Measurements from ENCODE around the gene TOP2A.

The TOP2A gene

DNA sequence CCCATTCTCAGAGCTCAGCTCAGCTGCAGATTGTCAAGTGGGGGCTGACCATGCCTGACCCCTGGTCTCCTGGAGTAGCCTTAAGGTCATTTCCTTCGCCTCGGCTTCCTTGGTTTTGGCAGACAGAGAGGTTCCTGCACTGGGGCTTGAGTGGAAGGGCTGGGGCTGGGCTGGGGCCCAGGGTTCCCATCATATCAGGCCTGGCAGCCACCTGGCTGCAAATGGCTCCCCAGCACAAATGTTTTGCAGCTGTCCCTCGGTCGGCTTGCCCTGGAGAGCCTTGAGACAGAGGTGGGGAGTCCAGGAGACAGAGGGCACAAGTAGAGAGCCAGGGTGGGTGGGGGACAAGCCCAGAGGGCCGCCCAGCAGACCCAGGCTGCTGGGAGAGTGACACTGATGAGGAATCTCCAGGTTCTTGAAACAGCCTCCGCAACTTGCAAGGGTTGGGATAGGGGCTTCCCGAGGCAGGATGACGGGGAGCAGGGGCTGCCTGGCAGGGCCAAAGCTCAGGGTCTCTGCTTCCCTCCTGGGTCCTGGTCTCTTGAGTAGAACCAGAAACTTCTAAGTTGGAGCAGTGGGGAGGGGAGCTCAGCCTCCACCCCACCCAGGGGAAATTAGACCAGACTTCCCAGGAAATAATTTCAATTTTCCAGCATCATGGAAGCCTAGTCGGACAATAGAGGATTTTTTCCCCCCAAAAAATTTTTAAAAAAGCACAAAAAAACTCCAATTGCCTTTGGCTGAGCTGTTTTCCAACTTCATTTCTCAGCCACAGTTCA lies 44.8 kb upstream of the TOP2A start:
- H3K27ac ChIP-seq: no peak overlapping the region
- TF ChIP-seq, protein P1, sequence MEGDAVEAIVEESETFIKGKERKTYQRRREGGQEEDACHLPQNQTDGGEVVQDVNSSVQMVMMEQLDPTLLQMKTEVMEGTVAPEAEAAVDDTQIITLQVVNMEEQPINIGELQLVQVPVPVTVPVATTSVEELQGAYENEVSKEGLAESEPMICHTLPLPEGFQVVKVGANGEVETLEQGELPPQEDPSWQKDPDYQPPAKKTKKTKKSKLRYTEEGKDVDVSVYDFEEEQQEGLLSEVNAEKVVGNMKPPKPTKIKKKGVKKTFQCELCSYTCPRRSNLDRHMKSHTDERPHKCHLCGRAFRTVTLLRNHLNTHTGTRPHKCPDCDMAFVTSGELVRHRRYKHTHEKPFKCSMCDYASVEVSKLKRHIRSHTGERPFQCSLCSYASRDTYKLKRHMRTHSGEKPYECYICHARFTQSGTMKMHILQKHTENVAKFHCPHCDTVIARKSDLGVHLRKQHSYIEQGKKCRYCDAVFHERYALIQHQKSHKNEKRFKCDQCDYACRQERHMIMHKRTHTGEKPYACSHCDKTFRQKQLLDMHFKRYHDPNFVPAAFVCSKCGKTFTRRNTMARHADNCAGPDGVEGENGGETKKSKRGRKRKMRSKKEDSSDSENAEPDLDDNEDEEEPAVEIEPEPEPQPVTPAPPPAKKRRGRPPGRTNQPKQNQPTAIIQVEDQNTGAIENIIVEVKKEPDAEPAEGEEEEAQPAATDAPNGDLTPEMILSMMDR (conservative IDR thresholded peaks at IDR 0.05): no peak

DNA sequence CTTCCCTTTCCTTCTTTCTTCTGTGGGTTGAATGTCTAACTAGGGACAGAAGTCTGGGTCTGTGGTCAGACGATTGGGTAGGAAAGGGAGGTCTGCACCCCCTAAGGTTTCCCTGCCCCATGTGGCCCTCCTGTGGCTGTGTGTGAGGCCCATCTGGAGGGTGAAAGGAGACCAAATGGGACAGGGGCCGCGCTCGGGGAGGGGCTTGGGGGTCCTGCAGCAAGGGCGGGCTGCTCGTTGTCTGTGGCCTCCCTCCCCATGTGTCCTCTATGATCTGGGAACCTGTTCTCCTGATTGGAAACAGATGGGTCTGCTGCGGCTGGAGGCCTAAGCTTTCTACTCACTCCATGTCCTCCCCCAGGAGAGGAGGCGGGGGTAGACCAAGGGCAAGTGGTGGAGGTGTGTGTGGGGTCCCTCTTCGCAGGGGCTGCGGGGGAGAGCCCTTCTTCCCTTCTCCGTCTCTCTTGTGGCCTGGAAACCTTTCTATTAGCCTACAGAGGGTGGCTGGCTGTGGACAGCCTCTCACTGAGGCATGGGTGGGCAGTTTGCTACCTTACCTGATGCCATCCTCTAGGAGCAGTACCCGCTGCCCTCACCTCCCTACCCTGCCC lies 44.1 kb upstream of the TOP2A start:
- TF ChIP-seq, protein P1 (conservative IDR thresholded peaks at IDR 0.05): no peak
- H3K27ac ChIP-seq: no peak overlapping the region

DNA sequence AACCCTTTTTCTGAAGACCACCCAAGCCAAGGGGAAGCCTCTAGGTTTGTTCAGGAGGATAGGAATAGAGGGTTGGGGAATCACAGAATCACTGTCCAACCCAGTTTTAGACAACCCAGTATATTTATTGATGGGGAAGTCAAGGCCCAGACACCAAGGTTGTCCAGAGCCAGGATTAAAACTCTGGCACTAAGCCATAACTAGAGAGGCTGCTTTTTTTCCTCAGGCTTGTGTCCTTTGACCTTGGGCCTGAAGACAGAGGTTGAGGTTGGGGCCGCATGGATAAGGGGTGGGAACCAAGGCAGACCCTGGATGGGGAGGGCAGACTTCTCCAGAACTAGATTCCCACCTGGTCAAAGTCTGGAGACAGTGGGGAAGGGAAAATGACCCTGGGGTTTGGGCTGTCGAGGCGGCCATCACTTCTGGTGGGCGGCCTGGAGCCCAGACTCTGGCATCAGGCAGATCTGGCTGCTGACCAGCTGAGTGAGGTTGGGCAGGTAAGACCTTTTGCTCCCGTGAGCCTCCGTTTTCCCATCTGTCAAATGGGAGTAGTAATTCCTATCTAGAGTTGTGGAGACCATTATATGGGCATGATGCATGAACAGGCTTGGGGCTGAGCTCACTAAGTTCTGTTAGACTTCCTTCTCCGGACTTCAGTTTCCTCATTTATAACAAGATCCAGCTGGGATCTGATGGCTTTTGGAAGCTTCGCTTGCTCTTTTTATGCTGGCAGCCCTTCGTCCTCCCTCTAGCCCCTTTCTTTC lies 43.5 kb upstream of the TOP2A start:
- TF ChIP-seq, protein P1 (conservative IDR thresholded peaks at IDR 0.05): no peak
- H3K27ac ChIP-seq: no peak overlapping the region

DNA sequence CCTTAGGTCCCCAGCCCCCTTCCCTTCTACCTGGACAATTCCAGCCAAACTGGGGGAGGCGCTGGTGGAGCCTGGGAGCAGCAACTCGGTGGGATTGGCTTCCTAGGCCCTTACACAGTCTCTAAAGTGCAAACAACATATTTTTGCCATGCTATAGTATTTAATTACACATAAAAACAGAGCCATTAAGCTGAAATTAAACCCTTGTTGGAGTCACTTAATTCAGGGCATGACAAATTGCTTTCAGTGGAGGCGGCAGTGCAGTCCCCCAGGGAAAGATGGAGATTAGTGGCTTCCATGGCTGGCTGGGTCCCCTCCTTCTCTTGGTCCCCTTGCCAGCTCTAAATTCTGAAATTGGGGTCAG lies 42.9 kb upstream of the TOP2A start:
- no peak overlapping the region for H3K27ac ChIP-seq
- TF ChIP-seq, protein P1 (conservative IDR thresholded peaks at IDR 0.05): no peak

DNA sequence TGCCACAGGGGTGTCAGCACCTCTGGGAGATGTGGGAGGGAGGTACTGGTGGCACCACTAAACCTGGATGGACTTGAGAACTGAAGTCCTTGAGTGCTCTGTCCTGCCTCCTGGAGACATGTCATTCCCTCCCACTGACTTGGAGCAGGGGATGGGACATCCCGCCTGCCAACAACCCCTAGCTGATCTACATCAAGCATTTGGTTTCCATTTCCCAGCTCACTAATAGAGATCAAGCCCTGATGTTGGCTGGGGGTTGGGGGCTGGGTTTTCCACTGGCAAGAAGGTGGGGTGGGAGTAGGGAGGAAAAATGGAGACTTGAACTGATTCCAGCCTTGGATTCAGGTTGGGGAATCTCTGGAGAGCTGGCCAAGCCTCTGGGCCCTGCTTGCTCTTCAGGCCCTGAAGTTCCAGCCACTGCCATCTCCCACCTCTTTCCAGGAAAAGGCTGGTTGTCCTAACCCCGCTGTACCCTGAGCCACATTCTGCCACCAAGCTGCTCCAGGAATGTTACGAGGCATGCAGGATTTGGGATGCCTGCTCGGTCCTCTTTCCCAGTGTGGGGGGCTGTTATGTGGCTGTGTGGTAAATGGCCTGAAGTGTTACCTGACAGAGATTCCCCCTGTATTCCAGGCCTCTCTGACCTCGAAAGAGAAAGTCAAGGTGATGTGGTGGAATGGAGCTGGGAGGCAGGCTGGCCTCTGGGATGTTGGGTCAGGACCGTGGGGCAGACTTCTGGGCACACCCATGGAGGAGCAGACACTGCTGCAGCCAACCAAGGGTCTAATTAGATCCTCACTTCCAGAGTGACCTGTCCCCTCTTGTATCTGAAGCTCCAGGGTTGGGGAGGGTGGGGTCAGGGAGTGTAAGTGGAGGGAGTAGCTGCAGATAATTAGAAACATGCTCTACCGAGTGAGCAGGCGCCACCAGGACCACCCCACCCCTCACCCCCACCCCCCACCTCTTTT lies 42.2 kb upstream of the TOP2A start:
- TF ChIP-seq, protein P1 (conservative IDR thresholded peaks at IDR 0.05): no peak
- no peak overlapping the region for H3K27ac ChIP-seq

DNA sequence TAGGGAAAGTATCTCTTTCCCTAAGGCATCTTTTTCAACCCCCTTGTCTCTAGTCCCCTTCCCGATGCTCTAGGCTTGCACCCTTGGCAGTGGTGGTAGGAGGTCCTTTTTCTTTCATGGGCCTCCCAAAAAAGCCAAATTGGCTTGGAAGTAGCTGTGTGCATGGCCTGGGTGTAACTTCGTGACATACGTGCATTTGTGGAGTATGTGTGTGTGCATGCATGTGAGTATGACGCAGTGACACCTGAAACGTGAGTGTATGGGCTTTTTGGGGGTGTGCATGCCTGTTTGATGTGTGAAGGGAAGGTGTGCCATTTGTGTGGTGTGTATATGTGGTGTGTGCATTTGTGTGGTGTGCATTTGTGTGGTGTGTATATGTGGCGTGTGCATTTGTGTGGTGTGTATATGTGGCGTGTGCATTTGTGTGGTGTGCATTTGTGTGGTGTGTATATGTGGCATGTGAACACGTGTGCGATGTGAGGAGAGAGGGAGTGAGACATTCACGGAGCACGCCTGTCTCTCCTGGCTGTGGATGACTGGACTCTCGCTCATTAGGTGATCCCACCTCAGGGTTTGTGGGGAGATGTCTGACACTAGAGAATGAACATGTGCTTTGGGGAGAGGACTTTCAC lies 41.3 kb upstream of the TOP2A start:
- H3K27ac ChIP-seq: no peak overlapping the region
- TF ChIP-seq, protein P1 (conservative IDR thresholded peaks at IDR 0.05): no peak
